OCI-LY7 (cell line): ENCODE results near the gene NACC1. TPM values are rescaled to one million over a fixed set of nuclear protein-coding genes. Genes with fewer than 3 reads are reported as not detected.

Source experiments
- BruUV-seq: library from RNA; stranded (reverse); fragments of 400-500 nt; replicated peaks from 2 replicates; lab custom pipeline; 2021; lab: Mats Ljungman, UMichigan
- CTCF ChIA-PET: fragments of 300-600 bp; sonication (Branson Sonifier 250); formaldehyde crosslinking; loops from one replicate; lab custom pipeline; 2022; ENCODE audit warnings: antibody characterized with exemption; ENCODE audit not compliant: unreplicated experiment; lab: Charles Lee
- POLR2A ChIA-PET: fragments of 300-600 bp; sonication (Branson Sonifier 250); formaldehyde crosslinking; loops from one replicate; lab custom pipeline; 2022; ENCODE audit warnings: antibody characterized with exemption; lab: Charles Lee
- DNase-seq: peaks from one replicate; pipeline ENCODE4 v3.0.0-alpha.2; 2015; ENCODE audit warnings: low spot score
- H2AFZ ChIP-seq: fragments of 200-600 bp; sonication (generic), shearing (Covaris generic); 2 replicates; pipeline ENCODE4 v1.6.1; 2014; ENCODE audit warnings: mild to moderate bottlenecking, antibody characterized with exemption, low read length, moderate library complexity
- H3K27ac ChIP-seq: fragments of 200-600 bp; sonication (generic); 2 replicates; pipeline ENCODE4 v1.5.1; 2014; ENCODE audit warnings: mixed run types, low read depth, mild to moderate bottlenecking, moderate library complexity, low read length, inconsistent platforms; ENCODE audit not compliant: poor library complexity, severe bottlenecking
- H3K36me3 ChIP-seq: fragments of 200-600 bp; sonication (generic); 2 replicates; pipeline ENCODE4 v1.6.1; 2014; ENCODE audit warnings: mild to moderate bottlenecking, antibody characterized with exemption, low read length, moderate library complexity, mixed read lengths; ENCODE audit not compliant: insufficient read depth
- H3K4me1 ChIP-seq: fragments of 200-600 bp; sonication (generic); 2 replicates; pipeline ENCODE4 v1.5.1; 2014; ENCODE audit warnings: mild to moderate bottlenecking, low read length; ENCODE audit not compliant: insufficient read depth, poor library complexity, severe bottlenecking
- H3K4me2 ChIP-seq: fragments of 200-600 bp; sonication (generic); 2 replicates; pipeline ENCODE4 v1.6.1; 2014; ENCODE audit warnings: mild to moderate bottlenecking, low read length
- H3K4me3 ChIP-seq: fragments of 200-600 bp; sonication (generic); 2 replicates; pipeline ENCODE4 v1.5.1; 2014; ENCODE audit warnings: mild to moderate bottlenecking, low read depth, low read length; ENCODE audit not compliant: poor library complexity, severe bottlenecking
- H3K79me2 ChIP-seq: fragments of 200-600 bp; sonication (generic); 2 replicates; pipeline ENCODE4 v1.6.1; 2016; ENCODE audit warnings: low read depth, mild to moderate bottlenecking, low read length, moderate library complexity, mixed read lengths; ENCODE audit not compliant: insufficient read depth
- H3K9me2 ChIP-seq: fragments of 200-600 bp; sonication (generic); 2 replicates; pipeline ENCODE4 v1.6.1; 2016; ENCODE audit warnings: mild to moderate bottlenecking, low read length, mixed read lengths; ENCODE audit not compliant: insufficient read depth
- H3K9me3 ChIP-seq: fragments of 200-600 bp; sonication (generic); 2 replicates; pipeline ENCODE4 v1.6.1; 2014; ENCODE audit warnings: mild to moderate bottlenecking, mixed run types, low read length, mixed read lengths
- H4K20me1 ChIP-seq: fragments of 200-600 bp; sonication (generic); 2 replicates; pipeline ENCODE4 v1.6.1; 2014; ENCODE audit warnings: mild to moderate bottlenecking, antibody characterized with exemption, low read length, moderate library complexity, mixed read lengths; ENCODE audit not compliant: insufficient read depth
- EZH2phosphoT487 ChIP-seq: fragments of 200-600 bp; sonication (generic); IDR thresholded peaks from 2 replicates; pipeline ENCODE4 v1.6.1; 2018; ENCODE audit warnings: low read depth, borderline replicate concordance, mild to moderate bottlenecking, mixed run types, antibody characterized with exemption, low read length, moderate library complexity, mixed read lengths
- intact Hi-C: fragments of 100-400 bp; cut with micrococcal nuclease; formaldehyde crosslinking; loops from one replicate; pipeline ENCODE4 v1.10.0; 2022; ENCODE audit not compliant: unreplicated experiment
- total RNA-seq, 2 experiments: library from RNA; depleted of rRNA in 1 of 2; stranded (reverse); fragments of >200 nt in 1 of 2; shearing (Covaris generic) in 1 of 2; gene quantifications; 2 replicates each; pipeline ENCODE4 v1.2.3, GENCODE V29; 2014 to 2022
- TF ChIP-seq, protein P1 (sequence below): fragments of 200-600 bp; sonication (generic); conservative IDR thresholded peaks from 2 replicates; pipeline ENCODE4 v1.5.1; 2014; ENCODE audit warnings: mild to moderate bottlenecking, antibody characterized with exemption, low read length, moderate library complexity, mixed read lengths

The NACC1 gene
- total RNA-seq, 2 experiments from 2014 or later, result 52.9 to 56.3 TPM

DNA sequence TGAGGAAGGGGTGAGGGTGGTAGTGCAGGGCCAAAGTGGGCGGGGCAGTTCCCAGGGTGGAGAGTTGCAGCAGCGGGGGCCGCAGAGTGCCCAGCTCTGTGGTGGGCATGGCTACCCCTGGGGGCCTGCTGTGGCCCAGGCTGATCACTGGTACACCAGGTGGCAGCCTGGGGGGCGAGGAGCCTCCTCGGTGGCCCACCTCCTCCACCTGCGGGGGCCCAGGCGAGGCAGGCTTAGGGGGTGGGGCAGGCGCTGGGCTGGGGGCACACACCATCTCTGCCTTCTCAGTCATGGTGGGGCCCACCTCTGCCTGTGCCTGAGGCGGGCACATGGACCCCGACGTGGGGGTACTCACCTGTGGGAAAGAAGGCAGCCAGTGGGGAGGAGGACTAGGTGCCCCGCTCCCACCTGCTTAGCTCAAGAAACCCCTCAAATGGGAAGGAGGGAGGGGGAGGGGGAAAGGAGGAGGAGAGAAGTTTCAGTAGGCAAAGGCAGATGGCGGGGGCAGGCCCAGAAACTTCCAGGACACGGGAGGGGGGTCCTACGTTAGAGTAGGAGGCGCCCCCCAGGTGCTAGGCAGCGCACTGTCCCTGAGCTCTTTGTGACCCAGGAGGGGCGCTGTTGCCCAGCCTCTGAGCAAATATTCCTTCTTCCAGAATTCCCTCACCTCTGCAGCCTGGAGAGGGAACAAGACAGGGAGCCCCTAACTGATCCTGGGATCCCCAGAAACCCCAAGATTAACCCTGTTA is 17.0 kb upstream of the NACC1 start:
- Histone ChIP-seq H2AFZ (no peak overlapping the region), H3K9me2 (no peaks in the 10 kb centered on the region), H3K4me2 (peak overlapping the region; percentile 85), H3K36me3 (peaks cover 24% of the 10 kb centered on the region), H4K20me1 (no peaks in the 10 kb centered on the region), H3K9me3 (no peaks in the 10 kb centered on the region), H3K4me1 (peaks cover 81% of the 10 kb centered on the region), H3K27ac (peak overlapping the region; percentile 96), H3K79me2 (peaks cover 17% of the 10 kb centered on the region), H3K4me3 (peak overlapping the region; percentile 83)
- BruUV-seq, result no TSS peak
- POLR2A ChIA-PET, result interaction anchor here (0.6 to 1.1 kb wide), 3 partner anchors 62 to 1282 kb away, joined by 3 to 5 read pairs (median 4); no protein-coding TSS in a partner anchor
- CTCF ChIA-PET, result interaction anchor here (0.6 kb wide), 2 partner anchors 10 to 51 kb away, joined by 3 to 11 read pairs; no protein-coding TSS in a partner anchor
- DNase-seq, result peak; percentile 37
- intact Hi-C loops, result no loop called here
- no peak for TF ChIP-seq EZH2phosphoT487
- TF ChIP-seq, protein P1, sequence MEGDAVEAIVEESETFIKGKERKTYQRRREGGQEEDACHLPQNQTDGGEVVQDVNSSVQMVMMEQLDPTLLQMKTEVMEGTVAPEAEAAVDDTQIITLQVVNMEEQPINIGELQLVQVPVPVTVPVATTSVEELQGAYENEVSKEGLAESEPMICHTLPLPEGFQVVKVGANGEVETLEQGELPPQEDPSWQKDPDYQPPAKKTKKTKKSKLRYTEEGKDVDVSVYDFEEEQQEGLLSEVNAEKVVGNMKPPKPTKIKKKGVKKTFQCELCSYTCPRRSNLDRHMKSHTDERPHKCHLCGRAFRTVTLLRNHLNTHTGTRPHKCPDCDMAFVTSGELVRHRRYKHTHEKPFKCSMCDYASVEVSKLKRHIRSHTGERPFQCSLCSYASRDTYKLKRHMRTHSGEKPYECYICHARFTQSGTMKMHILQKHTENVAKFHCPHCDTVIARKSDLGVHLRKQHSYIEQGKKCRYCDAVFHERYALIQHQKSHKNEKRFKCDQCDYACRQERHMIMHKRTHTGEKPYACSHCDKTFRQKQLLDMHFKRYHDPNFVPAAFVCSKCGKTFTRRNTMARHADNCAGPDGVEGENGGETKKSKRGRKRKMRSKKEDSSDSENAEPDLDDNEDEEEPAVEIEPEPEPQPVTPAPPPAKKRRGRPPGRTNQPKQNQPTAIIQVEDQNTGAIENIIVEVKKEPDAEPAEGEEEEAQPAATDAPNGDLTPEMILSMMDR, result peak; percentile 86

DNA sequence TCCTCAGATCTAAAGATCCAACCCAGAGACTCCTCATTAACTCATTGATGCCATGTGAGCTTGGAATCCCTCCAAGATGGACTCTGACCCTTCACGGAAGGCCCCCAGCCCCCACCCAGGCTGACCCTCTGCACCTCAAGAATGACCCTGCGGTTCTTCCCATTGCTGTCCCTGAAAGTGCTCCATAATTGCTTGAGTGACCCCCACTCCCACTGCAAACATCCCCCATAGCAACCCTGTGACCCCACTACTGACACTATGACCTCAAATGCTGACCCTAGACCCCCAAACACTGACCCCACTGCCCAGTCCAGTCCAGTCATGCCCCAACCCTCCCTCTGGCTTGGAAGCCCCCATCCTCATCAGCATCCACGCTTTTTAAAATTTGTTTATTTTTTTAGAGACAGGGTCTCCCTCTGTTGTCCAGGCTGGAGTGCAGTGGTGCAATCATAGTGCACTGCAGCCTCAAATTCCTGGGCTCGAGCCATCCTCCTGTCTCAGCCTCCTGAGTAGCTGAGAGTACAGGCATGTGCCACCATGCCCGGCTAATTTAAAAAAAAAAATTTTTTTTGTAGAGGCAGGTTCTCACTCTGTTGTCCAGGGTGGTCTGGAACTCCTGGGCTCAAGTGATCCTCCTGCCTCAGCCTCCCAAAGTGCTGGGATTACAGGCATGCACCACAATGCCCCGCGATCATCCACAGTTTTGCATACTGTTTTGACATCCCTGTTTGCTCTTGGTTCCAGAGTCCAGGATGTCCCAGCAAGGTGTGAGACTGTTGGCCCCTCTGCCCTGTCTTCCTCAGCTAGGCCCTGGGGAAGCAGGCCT is 16.3 kb upstream of the NACC1 start:
- no peaks in the 10 kb centered on the region for H4K20me1 ChIP-seq
- no peak overlapping the region; the same call in 1 of the 2 replicates for H2AFZ ChIP-seq
- H3K36me3 ChIP-seq, result peaks cover 24% of the 10 kb centered on the region
- peak overlapping the region; percentile 85 for H3K4me2 ChIP-seq
- no peaks in the 10 kb centered on the region for H3K9me3 ChIP-seq
- TF ChIP-seq, protein P1, result peak; percentile 32
- no peak for TF ChIP-seq EZH2phosphoT487
- H3K27ac ChIP-seq, result peak overlapping the region; percentile 96
- peaks cover 17% of the 10 kb centered on the region for H3K79me2 ChIP-seq
- ChIA-PET CTCF (no interaction called here), POLR2A (no interaction called here)
- H3K4me1 ChIP-seq, result peaks cover 79% of the 10 kb centered on the region
- peak overlapping the region; percentile 83 for H3K4me3 ChIP-seq
- no peaks in the 10 kb centered on the region for H3K9me2 ChIP-seq
- BruUV-seq, result no TSS peak
- intact Hi-C loops, result loop anchor here (1.0 kb wide), 1 partner anchor 14 kb away; the partner anchor contains the start of gene TRMT1
- no peak for DNase-seq
